DOHH2 (cell line): ENCODE measurements around the gene ALPL.

ENCODE experiments used
- EZH2phosphoT487 ChIP-seq: fragments of 200-600 bp; sonication (generic); IDR thresholded peaks from 2 replicates; pipeline ENCODE4 v1.6.1; 2017; ENCODE audit warnings: borderline replicate concordance, mild to moderate bottlenecking, antibody characterized with exemption, low read length, moderate library complexity, mixed read lengths
- TF ChIP-seq, protein P1 (sequence below): fragments of 200-600 bp; sonication (generic); IDR thresholded peaks from one replicate; pipeline ENCODE4 v1.5.1; 2014; ENCODE audit warnings: antibody characterized with exemption, mild to moderate bottlenecking, low read depth, low read length; ENCODE audit not compliant: poor library complexity, severe bottlenecking

DNA sequence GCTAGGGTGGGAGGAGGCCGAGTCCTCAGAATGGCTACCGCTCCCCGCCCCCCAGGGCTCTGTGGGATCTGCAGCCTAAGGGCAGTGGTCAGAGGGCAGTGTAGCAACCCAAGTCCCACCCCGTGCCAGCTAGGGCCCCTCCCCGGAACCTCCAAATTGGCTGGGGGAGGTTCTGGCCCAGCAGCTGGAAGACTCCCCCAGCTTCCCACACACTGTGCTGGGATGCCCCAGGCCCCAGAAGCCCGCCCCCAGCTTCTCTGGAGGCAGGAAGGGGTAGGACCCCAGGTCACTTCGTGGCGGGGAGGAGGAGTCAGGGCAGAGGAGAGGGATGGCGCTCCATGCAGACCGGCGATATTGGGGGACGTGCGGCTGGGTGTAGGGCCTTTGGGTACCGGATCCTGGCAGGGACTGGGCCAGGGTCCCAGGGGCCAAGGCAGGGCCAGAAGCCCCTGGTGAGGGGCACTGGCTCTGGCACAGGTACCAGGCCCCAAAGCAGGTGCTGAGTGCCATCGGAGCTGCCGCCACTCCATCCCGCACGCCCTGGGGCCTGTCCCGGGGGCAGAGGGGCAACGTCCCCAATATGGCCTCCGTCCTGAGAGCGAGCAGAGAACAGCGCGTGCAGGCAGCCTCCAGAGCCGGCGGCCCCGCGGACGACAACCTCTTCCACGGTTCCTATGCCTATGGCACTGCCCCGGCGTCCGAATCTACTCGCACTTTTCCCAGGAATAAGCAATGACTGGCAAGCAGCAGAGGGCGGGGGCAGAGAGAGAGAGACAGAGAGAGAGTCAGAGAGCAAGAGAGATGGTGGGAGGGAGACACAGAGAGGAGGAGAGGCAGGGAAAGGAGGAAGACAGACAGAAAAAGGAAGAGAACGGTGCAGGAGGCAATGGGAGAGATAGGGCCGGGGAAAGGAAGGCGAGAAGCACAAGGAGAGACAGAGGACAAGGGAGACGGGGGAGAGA lies 94.2 kb downstream of the ALPL start:
- TF ChIP-seq, protein P1, sequence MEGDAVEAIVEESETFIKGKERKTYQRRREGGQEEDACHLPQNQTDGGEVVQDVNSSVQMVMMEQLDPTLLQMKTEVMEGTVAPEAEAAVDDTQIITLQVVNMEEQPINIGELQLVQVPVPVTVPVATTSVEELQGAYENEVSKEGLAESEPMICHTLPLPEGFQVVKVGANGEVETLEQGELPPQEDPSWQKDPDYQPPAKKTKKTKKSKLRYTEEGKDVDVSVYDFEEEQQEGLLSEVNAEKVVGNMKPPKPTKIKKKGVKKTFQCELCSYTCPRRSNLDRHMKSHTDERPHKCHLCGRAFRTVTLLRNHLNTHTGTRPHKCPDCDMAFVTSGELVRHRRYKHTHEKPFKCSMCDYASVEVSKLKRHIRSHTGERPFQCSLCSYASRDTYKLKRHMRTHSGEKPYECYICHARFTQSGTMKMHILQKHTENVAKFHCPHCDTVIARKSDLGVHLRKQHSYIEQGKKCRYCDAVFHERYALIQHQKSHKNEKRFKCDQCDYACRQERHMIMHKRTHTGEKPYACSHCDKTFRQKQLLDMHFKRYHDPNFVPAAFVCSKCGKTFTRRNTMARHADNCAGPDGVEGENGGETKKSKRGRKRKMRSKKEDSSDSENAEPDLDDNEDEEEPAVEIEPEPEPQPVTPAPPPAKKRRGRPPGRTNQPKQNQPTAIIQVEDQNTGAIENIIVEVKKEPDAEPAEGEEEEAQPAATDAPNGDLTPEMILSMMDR = no peak
- TF ChIP-seq EZH2phosphoT487 = no peak
